Measurements from ENCODE around the gene EXOC4.

Gene EXOC4

DNA sequence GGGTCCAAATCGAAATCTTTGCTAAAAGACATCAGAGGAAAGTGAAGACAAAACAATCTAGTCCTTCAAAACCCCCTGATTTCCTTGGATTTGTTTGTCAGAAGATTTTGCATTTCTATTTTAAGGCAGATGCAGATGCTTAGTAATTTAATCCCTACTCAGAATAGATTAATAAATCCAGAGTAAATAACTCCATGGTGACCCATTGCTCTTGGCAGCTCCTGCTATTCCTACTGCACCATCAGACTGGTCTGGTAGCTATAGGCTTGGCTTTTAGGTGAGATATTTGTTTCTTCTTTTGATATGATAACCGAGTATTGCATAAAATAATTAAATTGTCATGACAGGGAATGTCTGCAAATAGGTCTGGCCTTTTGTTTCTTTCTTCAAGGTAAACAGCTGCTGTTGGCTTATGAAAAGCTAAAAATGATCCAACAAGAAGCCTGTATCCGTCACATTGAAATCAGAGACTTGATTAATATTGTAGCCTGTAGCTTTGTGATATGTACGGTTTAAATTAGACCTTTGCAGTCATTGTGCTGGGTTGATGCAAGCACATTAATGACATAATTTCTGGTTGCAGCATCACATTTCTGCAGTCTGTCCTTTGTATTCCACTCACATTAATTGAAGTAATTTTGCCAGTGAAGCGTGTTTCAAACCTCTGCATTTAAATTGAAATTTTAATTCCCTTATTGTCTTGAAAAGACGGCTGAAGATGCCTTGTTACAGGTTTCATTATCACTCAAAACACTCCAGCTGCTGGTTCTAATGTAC, 40.7 kb downstream of the EXOC4 start:
- Histone ChIP-seq H3K36me3 (ENCODE audit: control insufficient read depth in 5 of 5, insufficient read depth in 5 of 5, low read length in 5 of 5) (peaks cover 4 to 24% (median 18%) of the 10 kb centered on the region in 5 donors), H3K4me1 (ENCODE audit: control insufficient read depth in 5 of 5, insufficient read depth in 5 of 5, low read length in 5 of 5) (no peaks in the 10 kb centered on the region), H3K9ac (ENCODE audit: low read length in 5 of 5) (no peak overlapping the region), H3K9me3 (ENCODE audit: control insufficient read depth in 5 of 5, low read length in 5 of 5) (no peaks in the 10 kb centered on the region), H3K4me3 (ENCODE audit: low read depth in 1 of 5, low read length in 5 of 5) (no peak overlapping the region), H3K27me3 (ENCODE audit: control insufficient read depth in 5 of 5, insufficient read depth in 4 of 5, low read length in 5 of 5) (no peaks in the 10 kb centered on the region), H3K27ac (ENCODE audit: low read depth, low read length) (no peak overlapping the region)

DNA sequence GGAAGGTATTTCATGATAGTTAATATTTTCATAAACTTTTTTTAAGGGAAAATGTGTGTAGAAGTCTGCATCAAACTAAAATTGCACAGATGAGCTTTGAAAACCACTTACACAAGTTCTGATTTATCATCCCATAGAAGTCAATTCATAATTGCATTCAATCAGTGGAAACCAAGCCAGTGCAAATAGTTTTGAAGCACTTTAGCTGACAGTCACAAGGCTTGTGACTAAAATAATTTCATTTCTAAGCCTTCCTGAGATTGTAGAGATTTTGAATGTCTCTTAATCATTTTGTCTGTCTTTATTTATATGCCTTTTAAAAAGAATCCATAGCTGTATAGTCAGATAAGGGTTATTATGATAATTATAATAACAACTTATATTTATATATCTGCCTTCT, 41.4 kb downstream of the EXOC4 start:
- Histone ChIP-seq H3K4me1 (ENCODE audit: control insufficient read depth in 5 of 5, insufficient read depth in 5 of 5, low read length in 5 of 5) (no peaks in the 10 kb centered on the region), H3K9me3 (ENCODE audit: control insufficient read depth in 5 of 5, low read length in 5 of 5) (no peaks in the 10 kb centered on the region), H3K27ac (ENCODE audit: low read depth, low read length) (no peak overlapping the region), H3K27me3 (ENCODE audit: control insufficient read depth in 5 of 5, insufficient read depth in 4 of 5, low read length in 5 of 5) (no peaks in the 10 kb centered on the region), H3K4me3 (ENCODE audit: low read depth in 1 of 5, low read length in 5 of 5) (no peak overlapping the region), H3K36me3 (ENCODE audit: control insufficient read depth in 5 of 5, insufficient read depth in 5 of 5, low read length in 5 of 5) (peaks cover 0 to 18% (median 12%) of the 10 kb centered on the region in 5 donors), H3K9ac (ENCODE audit: low read length in 5 of 5) (no peak overlapping the region)

DNA sequence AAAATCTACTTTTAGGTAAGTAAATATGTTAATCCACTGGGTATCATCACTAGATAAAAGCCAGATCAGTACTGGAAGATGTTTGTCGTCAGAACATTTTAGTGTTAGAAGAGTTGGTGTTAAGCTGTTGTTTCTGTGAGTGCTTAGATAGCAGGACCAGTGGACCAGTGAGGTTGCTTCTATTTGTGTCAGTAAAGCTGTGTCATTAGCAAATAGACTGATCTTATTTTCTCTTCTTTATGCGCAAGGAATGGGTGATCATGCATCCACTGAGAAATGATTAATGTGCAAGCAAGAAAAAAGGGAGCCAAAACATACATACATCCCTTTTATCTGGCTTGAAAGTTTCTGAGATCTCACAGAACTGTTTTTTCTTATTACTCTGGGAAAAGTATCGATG, 42.6 kb downstream of the EXOC4 start:
- no peaks in the 10 kb centered on the region for H3K9me3 ChIP-seq (ENCODE audit: control insufficient read depth in 5 of 5, low read length in 5 of 5)

DNA sequence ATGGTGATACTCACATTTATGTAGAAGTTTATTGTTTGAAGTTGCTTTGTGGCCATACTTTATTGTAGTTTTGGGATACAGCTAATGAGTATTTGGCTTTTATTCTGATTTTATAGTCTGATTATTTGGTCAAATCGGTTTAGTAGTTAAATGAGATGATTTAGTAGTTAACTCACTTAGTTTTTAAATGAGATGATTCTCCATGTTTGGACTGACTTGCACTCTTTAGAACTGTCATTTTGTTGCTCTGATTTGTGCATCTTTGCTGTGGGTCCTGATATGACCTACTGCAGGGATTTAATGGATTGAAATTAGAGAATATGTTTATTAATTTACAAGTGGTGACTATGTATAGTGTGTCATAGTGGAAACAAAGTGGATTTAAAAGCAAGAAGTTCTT, 44.2 kb downstream of the EXOC4 start:
- Histone ChIP-seq H3K4me3 (ENCODE audit: low read depth in 1 of 5, low read length in 5 of 5) (no peak overlapping the region), H3K36me3 (ENCODE audit: control insufficient read depth in 5 of 5, insufficient read depth in 5 of 5, low read length in 5 of 5) (peaks cover 0 to 2% (median 0%) of the 10 kb centered on the region in 5 donors), H3K4me1 (ENCODE audit: control insufficient read depth in 5 of 5, insufficient read depth in 5 of 5, low read length in 5 of 5) (peaks cover 0 to 8% (median 7%) of the 10 kb centered on the region in 5 donors), H3K27me3 (ENCODE audit: control insufficient read depth in 5 of 5, insufficient read depth in 4 of 5, low read length in 5 of 5) (no peaks in the 10 kb centered on the region), H3K9me3 (ENCODE audit: control insufficient read depth in 5 of 5, low read length in 5 of 5) (no peaks in the 10 kb centered on the region), H3K27ac (ENCODE audit: low read depth, low read length) (no peak overlapping the region), H3K9ac (ENCODE audit: low read length in 5 of 5) (no peak overlapping the region)

More for the DNA sequence above, 42.6 kb downstream of the EXOC4 start:
- no peak overlapping the region for H3K9ac ChIP-seq (ENCODE audit: low read length in 5 of 5)
- H3K36me3 ChIP-seq (ENCODE audit: control insufficient read depth in 5 of 5, insufficient read depth in 5 of 5, low read length in 5 of 5): peaks cover 0 to 9% (median 5%) of the 10 kb centered on the region in 5 donors
- no peak overlapping the region for H3K4me3 ChIP-seq (ENCODE audit: low read depth in 1 of 5, low read length in 5 of 5)
- H3K27me3 ChIP-seq (ENCODE audit: control insufficient read depth in 5 of 5, insufficient read depth in 4 of 5, low read length in 5 of 5): no peaks in the 10 kb centered on the region
- H3K27ac ChIP-seq (ENCODE audit: low read depth, low read length): no peak overlapping the region
- H3K4me1 ChIP-seq (ENCODE audit: control insufficient read depth in 5 of 5, insufficient read depth in 5 of 5, low read length in 5 of 5): no peaks in the 10 kb centered on the region

DNA sequence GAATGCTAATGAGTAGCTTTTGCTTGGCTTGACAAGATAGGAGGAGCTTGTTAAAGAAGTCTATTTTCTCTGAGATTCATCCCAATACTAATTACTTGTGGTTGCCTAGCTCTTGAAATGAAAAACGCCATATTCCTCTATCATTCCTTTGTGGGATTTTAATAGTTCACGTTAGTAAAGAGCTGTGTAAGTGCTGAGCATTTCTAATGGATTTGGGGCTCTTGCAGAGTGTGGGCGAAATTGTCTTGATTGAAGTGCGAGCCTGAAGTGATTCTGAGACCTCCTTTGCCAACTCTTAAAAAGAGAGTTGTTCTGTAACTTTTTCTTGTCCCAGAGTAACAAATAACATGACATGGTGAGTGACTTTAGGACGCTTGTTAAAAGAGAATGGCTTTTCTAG, 45.2 kb downstream of the EXOC4 start:
- H3K27me3 ChIP-seq (ENCODE audit: control insufficient read depth in 5 of 5, insufficient read depth in 4 of 5, low read length in 5 of 5): no peaks in the 10 kb centered on the region
- H3K36me3 ChIP-seq (ENCODE audit: control insufficient read depth in 5 of 5, insufficient read depth in 5 of 5, low read length in 5 of 5): no peaks in the 10 kb centered on the region
- no peak overlapping the region for H3K27ac ChIP-seq (ENCODE audit: low read depth, low read length)
- H3K4me1 ChIP-seq (ENCODE audit: control insufficient read depth in 5 of 5, insufficient read depth in 5 of 5, low read length in 5 of 5): peaks cover 0 to 8% (median 7%) of the 10 kb centered on the region in 5 donors
- H3K9ac ChIP-seq (ENCODE audit: low read length in 5 of 5): no peak overlapping the region
- no peak overlapping the region for H3K4me3 ChIP-seq (ENCODE audit: low read depth in 1 of 5, low read length in 5 of 5)
- H3K9me3 ChIP-seq (ENCODE audit: control insufficient read depth in 5 of 5, low read length in 5 of 5): no peaks in the 10 kb centered on the region

DNA sequence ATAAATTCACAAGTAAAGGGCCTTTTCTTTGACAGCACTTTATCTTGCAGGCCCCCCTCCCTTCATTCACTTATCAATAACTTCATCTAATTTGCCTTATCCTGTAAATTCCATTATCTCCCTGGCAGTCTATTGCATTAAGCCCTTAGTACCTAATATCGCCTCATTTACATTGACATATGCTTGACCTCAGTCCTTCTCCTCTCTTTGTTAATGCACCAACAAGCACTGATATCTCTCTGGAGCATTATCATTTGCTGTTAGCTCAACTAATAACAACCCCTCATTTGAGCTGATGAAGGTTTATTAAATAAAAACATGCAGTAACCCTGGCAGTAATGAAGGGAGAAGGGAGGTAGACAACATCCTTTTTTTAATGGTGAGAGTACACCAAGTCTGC, 46.8 kb downstream of the EXOC4 start:
- no peaks in the 10 kb centered on the region for H3K27me3 ChIP-seq (ENCODE audit: control insufficient read depth in 5 of 5, insufficient read depth in 4 of 5, low read length in 5 of 5)
- no peak overlapping the region for H3K27ac ChIP-seq (ENCODE audit: low read depth, low read length)
- H3K4me3 ChIP-seq (ENCODE audit: low read depth in 1 of 5, low read length in 5 of 5): no peak overlapping the region
- H3K36me3 ChIP-seq (ENCODE audit: control insufficient read depth in 5 of 5, insufficient read depth in 5 of 5, low read length in 5 of 5): no peaks in the 10 kb centered on the region
- H3K9ac ChIP-seq (ENCODE audit: low read length in 5 of 5): no peak overlapping the region
- peaks cover 0 to 8% (median 7%) of the 10 kb centered on the region in 5 donors for H3K4me1 ChIP-seq (ENCODE audit: control insufficient read depth in 5 of 5, insufficient read depth in 5 of 5, low read length in 5 of 5)
- H3K9me3 ChIP-seq (ENCODE audit: control insufficient read depth in 5 of 5, low read length in 5 of 5): no peaks in the 10 kb centered on the region

DNA sequence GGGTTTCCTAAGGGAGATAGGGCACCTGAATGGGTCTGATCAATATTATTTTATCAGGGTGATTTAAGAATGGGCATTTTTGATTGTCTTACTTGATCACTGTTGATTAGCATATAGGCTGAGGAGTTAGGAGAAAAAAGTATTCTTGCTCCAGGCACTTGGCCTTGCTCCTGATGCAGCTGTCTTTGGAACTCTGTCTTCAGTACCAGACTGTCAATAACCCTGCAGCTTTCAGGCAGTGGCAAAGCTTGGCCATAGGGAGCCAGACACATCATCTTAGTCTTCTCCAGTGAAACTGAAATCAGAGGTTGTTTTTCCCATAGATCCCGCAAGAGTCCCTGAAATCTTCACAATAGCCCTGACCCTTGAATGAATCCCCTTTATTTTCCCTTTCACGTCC, 47.2 kb downstream of the EXOC4 start:
- Histone ChIP-seq H3K9me3 (ENCODE audit: control insufficient read depth in 5 of 5, low read length in 5 of 5) (no peaks in the 10 kb centered on the region), H3K27me3 (ENCODE audit: control insufficient read depth in 5 of 5, insufficient read depth in 4 of 5, low read length in 5 of 5) (no peaks in the 10 kb centered on the region), H3K27ac (ENCODE audit: low read depth, low read length) (no peak overlapping the region), H3K36me3 (ENCODE audit: control insufficient read depth in 5 of 5, insufficient read depth in 5 of 5, low read length in 5 of 5) (peaks cover 0 to 1% (median 0%) of the 10 kb centered on the region in 5 donors), H3K4me3 (ENCODE audit: low read depth in 1 of 5, low read length in 5 of 5) (no peak overlapping the region), H3K4me1 (ENCODE audit: control insufficient read depth in 5 of 5, insufficient read depth in 5 of 5, low read length in 5 of 5) (peaks cover 0 to 8% (median 7%) of the 10 kb centered on the region in 5 donors), H3K9ac (ENCODE audit: low read length in 5 of 5) (no peak overlapping the region)

DNA sequence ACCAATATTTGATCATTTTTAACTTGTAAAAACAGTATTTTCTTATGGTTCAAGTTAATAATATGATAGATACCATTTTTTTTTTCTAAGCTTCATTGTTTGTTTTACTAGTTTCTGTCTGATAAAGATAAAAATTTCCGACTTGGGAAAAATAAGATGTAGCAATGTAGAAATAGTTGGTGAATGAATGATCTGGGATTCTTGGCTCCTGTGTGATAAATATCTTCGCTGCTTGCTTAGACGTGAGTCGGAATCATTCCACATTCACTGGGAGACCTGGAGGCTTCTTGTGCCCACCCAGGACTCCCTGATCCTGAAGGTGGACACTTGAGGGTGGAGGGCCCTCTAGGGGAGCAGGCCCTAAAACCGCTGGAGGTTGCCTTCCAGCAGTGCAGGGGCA, 47.9 kb downstream of the EXOC4 start:
- H3K4me3 ChIP-seq (ENCODE audit: low read depth in 1 of 5, low read length in 5 of 5): no peak overlapping the region
- peaks cover 0 to 8% (median 7%) of the 10 kb centered on the region in 5 donors for H3K4me1 ChIP-seq (ENCODE audit: control insufficient read depth in 5 of 5, insufficient read depth in 5 of 5, low read length in 5 of 5)
- H3K27me3 ChIP-seq (ENCODE audit: control insufficient read depth in 5 of 5, insufficient read depth in 4 of 5, low read length in 5 of 5): no peaks in the 10 kb centered on the region
- H3K36me3 ChIP-seq (ENCODE audit: control insufficient read depth in 5 of 5, insufficient read depth in 5 of 5, low read length in 5 of 5): peaks cover 1 to 7% (median 2%) of the 10 kb centered on the region in 5 donors
- H3K9me3 ChIP-seq (ENCODE audit: control insufficient read depth in 5 of 5, low read length in 5 of 5): no peaks in the 10 kb centered on the region
- no peak overlapping the region for H3K27ac ChIP-seq (ENCODE audit: low read depth, low read length)
- H3K9ac ChIP-seq (ENCODE audit: low read length in 5 of 5): no peak overlapping the region

DNA sequence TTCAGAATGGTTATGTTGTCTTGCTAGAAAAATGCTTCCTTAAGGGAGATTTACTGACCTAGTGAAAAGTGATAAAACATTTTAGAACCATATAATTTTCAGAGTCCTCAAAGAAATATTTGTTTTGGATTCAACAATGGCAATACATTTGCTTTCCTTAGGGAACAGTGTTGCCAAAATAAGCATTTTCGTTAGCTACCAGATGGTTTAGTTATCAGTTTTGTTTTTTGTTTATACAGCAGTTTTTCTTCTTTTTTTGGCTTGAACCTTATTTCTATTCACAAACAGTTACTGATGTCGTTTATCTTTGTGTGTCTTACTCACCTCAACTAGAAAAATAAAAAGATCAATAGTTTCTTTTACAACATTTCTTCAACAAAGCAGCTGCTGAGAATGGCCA, 48.6 kb downstream of the EXOC4 start:
- Histone ChIP-seq H3K4me3 (ENCODE audit: low read depth in 1 of 5, low read length in 5 of 5) (no peak overlapping the region), H3K9me3 (ENCODE audit: control insufficient read depth in 5 of 5, low read length in 5 of 5) (no peaks in the 10 kb centered on the region), H3K27ac (ENCODE audit: low read depth, low read length) (no peak overlapping the region), H3K27me3 (ENCODE audit: control insufficient read depth in 5 of 5, insufficient read depth in 4 of 5, low read length in 5 of 5) (no peaks in the 10 kb centered on the region), H3K4me1 (ENCODE audit: control insufficient read depth in 5 of 5, insufficient read depth in 5 of 5, low read length in 5 of 5) (peaks cover 0 to 8% (median 7%) of the 10 kb centered on the region in 5 donors), H3K9ac (ENCODE audit: low read length in 5 of 5) (no peak overlapping the region), H3K36me3 (ENCODE audit: control insufficient read depth in 5 of 5, insufficient read depth in 5 of 5, low read length in 5 of 5) (peaks cover 6 to 13% (median 8%) of the 10 kb centered on the region in 5 donors)

DNA sequence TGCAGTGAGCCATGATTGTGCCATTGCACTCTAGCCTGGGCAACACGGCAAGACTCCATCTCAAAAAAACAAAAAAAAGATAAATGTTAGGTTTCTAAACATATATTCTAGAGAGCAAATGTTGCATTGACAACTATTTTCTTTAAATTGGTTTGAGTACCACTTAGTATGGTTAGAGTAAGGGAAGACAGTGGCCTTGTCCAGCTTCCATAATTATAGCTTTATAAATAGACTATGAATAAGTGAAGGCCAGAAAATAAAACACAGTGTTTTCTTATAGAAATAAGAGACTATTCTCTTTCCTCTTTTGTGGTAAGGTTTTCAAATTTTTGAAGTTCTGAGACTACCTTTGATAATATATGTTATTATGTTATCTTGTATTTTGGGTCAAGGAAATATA, 50.5 kb downstream of the EXOC4 start:
- H3K27me3 ChIP-seq (ENCODE audit: control insufficient read depth in 5 of 5, insufficient read depth in 4 of 5, low read length in 5 of 5): no peaks in the 10 kb centered on the region
- H3K27ac ChIP-seq (ENCODE audit: low read depth, low read length): no peak overlapping the region
- no peak overlapping the region for H3K4me3 ChIP-seq (ENCODE audit: low read depth in 1 of 5, low read length in 5 of 5)
- no peaks in the 10 kb centered on the region for H3K9me3 ChIP-seq (ENCODE audit: control insufficient read depth in 5 of 5, low read length in 5 of 5)
- peaks cover 22 to 29% (median 27%) of the 10 kb centered on the region in 5 donors for H3K36me3 ChIP-seq (ENCODE audit: control insufficient read depth in 5 of 5, insufficient read depth in 5 of 5, low read length in 5 of 5)
- H3K4me1 ChIP-seq (ENCODE audit: control insufficient read depth in 5 of 5, insufficient read depth in 5 of 5, low read length in 5 of 5): peaks cover 0 to 8% (median 7%) of the 10 kb centered on the region in 5 donors
- no peak overlapping the region for H3K9ac ChIP-seq (ENCODE audit: low read length in 5 of 5)

All from subcutaneous abdominal adipose tissue (tissue), 5 donors.